ENCODE measurements around the gene TMPRSS13.

The TMPRSS13 gene

GRCh38 chr11:117910941-117911655 is 18.1 kb downstream of the TMPRSS13 start:
- H3K36me3 ChIP-seq (ENCODE audit: control insufficient read depth, insufficient read depth, low read length), result no peaks in the 10 kb centered on the region
- WGBS (ENCODE audit: insufficient coverage, insufficient read length), result no CpG with 5 or more reads among the region's 12 CpGs
- no peak for DNase-seq (ENCODE audit: low read depth, low spot score)

GRCh38 chr11:117910525-117910924 is 18.7 kb downstream of the TMPRSS13 start:
- DNase-seq (ENCODE audit: low read depth, low spot score), result no peak
- WGBS (ENCODE audit: insufficient coverage, insufficient read length), result no CpG with 5 or more reads among the region's 4 CpGs
- H3K4me1 ChIP-seq (ENCODE audit: control insufficient read depth, insufficient read depth, low read length), result no peaks in the 10 kb centered on the region

More at GRCh38 chr11:117910941-117911655, 18.1 kb downstream of the TMPRSS13 start:
- H3K27me3 ChIP-seq (ENCODE audit: control insufficient read depth, insufficient read depth, low read length), result no peaks in the 10 kb centered on the region
- no peaks in the 10 kb centered on the region for H3K9me3 ChIP-seq (ENCODE audit: control insufficient read depth, insufficient read depth, low read length)
- no peaks in the 10 kb centered on the region for H3K4me1 ChIP-seq (ENCODE audit: control insufficient read depth, insufficient read depth, low read length)
- no peak overlapping the region for H3K4me3 ChIP-seq (ENCODE audit: low read length)
- H3K27ac ChIP-seq (ENCODE audit: low read length), result no peak overlapping the region

GRCh38 chr11:117909611-117910382 is 19.4 kb downstream of the TMPRSS13 start:
- no peak for DNase-seq (ENCODE audit: low read depth, low spot score)
- H3K27ac ChIP-seq (ENCODE audit: low read length), result no peak overlapping the region

More at GRCh38 chr11:117910525-117910924, 18.7 kb downstream of the TMPRSS13 start:
- Histone ChIP-seq H3K27ac (ENCODE audit: low read length) (no peak overlapping the region), H3K36me3 (ENCODE audit: control insufficient read depth, insufficient read depth, low read length) (no peaks in the 10 kb centered on the region), H3K9me3 (ENCODE audit: control insufficient read depth, insufficient read depth, low read length) (no peaks in the 10 kb centered on the region), H3K4me3 (ENCODE audit: low read length) (no peak overlapping the region), H3K27me3 (ENCODE audit: control insufficient read depth, insufficient read depth, low read length) (no peaks in the 10 kb centered on the region)

DNA sequence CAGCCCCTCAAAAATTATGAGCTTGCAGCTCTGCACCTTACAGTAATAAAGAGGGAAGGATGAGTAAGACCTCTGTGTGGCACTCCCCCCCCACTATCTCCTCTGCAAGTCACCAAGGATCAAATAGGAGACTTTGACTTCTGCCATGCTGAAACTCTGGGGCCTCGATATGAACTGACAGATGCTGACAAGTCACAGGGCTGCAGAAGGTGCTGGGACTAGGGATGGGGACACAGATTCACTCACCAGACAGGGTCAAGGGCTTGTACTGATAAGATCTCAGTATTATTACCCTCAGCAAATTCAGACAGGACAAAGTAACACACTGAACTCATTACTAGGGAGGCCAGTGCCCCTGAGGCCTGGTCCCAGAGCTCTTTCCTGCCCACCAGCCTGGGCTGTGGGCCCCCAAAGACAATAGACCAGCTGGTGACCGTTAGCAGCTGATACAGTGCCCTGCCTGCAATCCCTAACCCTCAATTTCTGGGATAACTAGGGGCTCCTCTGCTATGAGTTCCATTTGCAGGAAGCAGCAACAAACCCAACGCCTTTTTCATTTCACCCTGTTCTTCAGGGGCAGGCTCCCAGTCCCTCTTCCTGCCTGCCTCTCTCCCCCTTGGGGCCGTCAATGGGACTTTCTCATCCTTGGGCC is 20.1 kb downstream of the TMPRSS13 start:
- Histone ChIP-seq H3K27ac (ENCODE audit: low read length) (no peak overlapping the region), H3K9me3 (ENCODE audit: control insufficient read depth, insufficient read depth, low read length) (no peaks in the 10 kb centered on the region), H3K27me3 (ENCODE audit: control insufficient read depth, insufficient read depth, low read length) (no peaks in the 10 kb centered on the region), H3K4me1 (ENCODE audit: control insufficient read depth, insufficient read depth, low read length) (no peaks in the 10 kb centered on the region), H3K4me3 (ENCODE audit: low read length) (no peak overlapping the region), H3K36me3 (ENCODE audit: control insufficient read depth, insufficient read depth, low read length) (no peaks in the 10 kb centered on the region)
- DNase-seq (ENCODE audit: low read depth, low spot score), result no peak
- no CpG with 5 or more reads among the region's 4 CpGs for WGBS (ENCODE audit: insufficient coverage, insufficient read length)

More at GRCh38 chr11:117909611-117910382, 19.4 kb downstream of the TMPRSS13 start:
- Histone ChIP-seq H3K4me3 (ENCODE audit: low read length) (no peak overlapping the region), H3K9me3 (ENCODE audit: control insufficient read depth, insufficient read depth, low read length) (no peaks in the 10 kb centered on the region), H3K4me1 (ENCODE audit: control insufficient read depth, insufficient read depth, low read length) (no peaks in the 10 kb centered on the region), H3K27me3 (ENCODE audit: control insufficient read depth, insufficient read depth, low read length) (no peaks in the 10 kb centered on the region), H3K36me3 (ENCODE audit: control insufficient read depth, insufficient read depth, low read length) (no peaks in the 10 kb centered on the region)
- WGBS (ENCODE audit: insufficient coverage, insufficient read length), result no CpG with 5 or more reads among the region's 20 CpGs

GRCh38 chr11:117908109-117908895 is 20.9 kb downstream of the TMPRSS13 start:
- Histone ChIP-seq H3K9me3 (ENCODE audit: control insufficient read depth, insufficient read depth, low read length) (no peaks in the 10 kb centered on the region), H3K27ac (ENCODE audit: low read length) (no peak overlapping the region), H3K4me3 (ENCODE audit: low read length) (no peak overlapping the region), H3K27me3 (ENCODE audit: control insufficient read depth, insufficient read depth, low read length) (no peaks in the 10 kb centered on the region), H3K36me3 (ENCODE audit: control insufficient read depth, insufficient read depth, low read length) (no peaks in the 10 kb centered on the region), H3K4me1 (ENCODE audit: control insufficient read depth, insufficient read depth, low read length) (no peaks in the 10 kb centered on the region)
- WGBS (ENCODE audit: insufficient coverage, insufficient read length), result no CpG with 5 or more reads among the region's 17 CpGs
- DNase-seq (ENCODE audit: low read depth, low spot score), result no peak

DNA sequence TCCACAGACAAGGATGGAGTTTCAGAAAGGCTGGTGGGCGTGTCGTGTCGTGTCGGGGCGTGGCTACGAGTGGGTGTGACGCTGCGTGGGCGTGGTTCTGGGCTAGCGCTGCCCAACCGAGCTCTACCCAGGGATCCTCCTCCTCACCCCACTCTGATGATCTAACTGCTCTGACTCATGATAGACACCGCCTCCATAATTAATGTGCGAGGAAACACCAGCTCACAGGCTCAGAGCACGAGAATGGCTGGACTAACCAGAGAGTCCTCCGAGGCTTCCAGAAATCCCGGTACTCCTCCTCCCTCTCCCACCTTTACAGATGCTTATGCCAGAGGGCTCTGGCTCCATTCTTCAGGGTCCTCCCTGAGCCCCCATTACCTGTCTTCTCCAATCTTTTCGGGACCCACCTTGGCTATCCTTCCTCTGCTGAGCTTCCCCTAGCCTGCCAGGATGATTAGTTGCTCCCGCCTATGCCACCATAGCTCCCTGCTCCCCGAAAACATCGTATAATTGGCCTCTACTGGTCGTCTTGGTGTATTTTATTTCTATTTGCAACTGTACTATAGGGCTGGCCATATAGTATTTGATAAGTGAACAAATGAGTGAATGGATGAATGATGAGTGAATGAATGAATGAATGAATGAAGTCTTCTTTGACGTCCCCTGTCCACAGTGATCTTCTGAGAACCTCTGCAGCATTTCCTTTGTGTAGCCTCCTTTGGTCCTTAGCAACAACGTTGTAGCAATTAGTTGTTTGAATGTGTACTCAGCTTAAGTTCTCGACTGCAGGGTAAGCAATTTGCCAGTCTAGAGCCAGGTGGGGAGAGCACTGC is 21.7 kb downstream of the TMPRSS13 start:
- peak; percentile 89 for DNase-seq (ENCODE audit: low read depth, low spot score)
- WGBS (ENCODE audit: insufficient coverage, insufficient read length), result no CpG with 5 or more reads among the region's 24 CpGs
- Histone ChIP-seq H3K27ac (ENCODE audit: low read length) (no peak overlapping the region), H3K4me1 (ENCODE audit: control insufficient read depth, insufficient read depth, low read length) (no peaks in the 10 kb centered on the region), H3K36me3 (ENCODE audit: control insufficient read depth, insufficient read depth, low read length) (no peaks in the 10 kb centered on the region), H3K4me3 (ENCODE audit: low read length) (no peak overlapping the region), H3K9me3 (ENCODE audit: control insufficient read depth, insufficient read depth, low read length) (no peaks in the 10 kb centered on the region), H3K27me3 (ENCODE audit: control insufficient read depth, insufficient read depth, low read length) (no peaks in the 10 kb centered on the region)

DNA sequence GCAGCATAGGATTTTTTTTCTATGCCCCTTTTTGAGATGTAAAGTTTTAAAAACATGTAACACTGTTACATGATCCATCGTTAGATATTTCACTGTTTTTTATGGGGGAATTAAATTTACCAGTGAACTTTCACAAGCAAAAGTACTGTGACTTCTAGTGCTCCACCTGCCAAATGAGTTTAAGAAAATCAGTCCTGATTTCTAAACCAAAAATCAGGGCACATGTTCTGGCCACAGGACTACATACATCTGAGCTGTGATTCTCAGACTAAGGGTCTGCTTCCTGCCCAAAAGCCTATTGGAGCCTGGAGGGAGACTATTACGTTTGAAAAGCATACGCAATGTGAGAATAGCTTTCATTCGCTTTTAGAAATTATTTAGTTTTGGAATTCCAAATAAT is 22.5 kb downstream of the TMPRSS13 start:
- H3K27me3 ChIP-seq (ENCODE audit: control insufficient read depth, insufficient read depth, low read length), result no peaks in the 10 kb centered on the region
- H3K9me3 ChIP-seq (ENCODE audit: control insufficient read depth, insufficient read depth, low read length), result no peaks in the 10 kb centered on the region
- WGBS (ENCODE audit: insufficient coverage, insufficient read length), result 100% methylated on average over 2 of the region's 4 CpGs
- H3K4me3 ChIP-seq (ENCODE audit: low read length), result no peak overlapping the region
- no peaks in the 10 kb centered on the region for H3K36me3 ChIP-seq (ENCODE audit: control insufficient read depth, insufficient read depth, low read length)
- DNase-seq (ENCODE audit: low read depth, low spot score), result no peak
- no peak overlapping the region for H3K27ac ChIP-seq (ENCODE audit: low read length)
- H3K4me1 ChIP-seq (ENCODE audit: control insufficient read depth, insufficient read depth, low read length), result no peaks in the 10 kb centered on the region

DNA sequence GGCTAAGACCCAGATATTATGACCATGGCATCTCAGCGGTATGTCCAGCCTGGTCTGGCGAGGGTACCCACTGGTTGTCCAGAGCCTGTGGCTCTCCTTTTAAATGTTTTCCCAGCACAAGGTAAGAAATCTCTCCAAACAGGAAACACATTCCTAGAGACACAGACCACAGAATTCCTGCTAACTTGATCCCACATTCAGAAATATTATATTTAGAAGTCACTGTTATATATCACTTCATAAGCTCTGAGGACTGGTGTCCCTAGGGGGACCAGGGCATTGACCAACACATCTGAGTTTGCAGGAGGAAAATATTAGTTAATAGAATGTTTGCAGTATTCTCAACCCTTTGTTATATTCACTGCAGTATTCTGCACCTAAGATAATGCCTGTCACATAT is 23.1 kb downstream of the TMPRSS13 start:
- Histone ChIP-seq H3K27me3 (ENCODE audit: control insufficient read depth, insufficient read depth, low read length) (no peaks in the 10 kb centered on the region), H3K9me3 (ENCODE audit: control insufficient read depth, insufficient read depth, low read length) (no peaks in the 10 kb centered on the region), H3K4me3 (ENCODE audit: low read length) (no peak overlapping the region), H3K4me1 (ENCODE audit: control insufficient read depth, insufficient read depth, low read length) (no peaks in the 10 kb centered on the region; the same call in 1 of the 2 replicates), H3K36me3 (ENCODE audit: control insufficient read depth, insufficient read depth, low read length) (no peaks in the 10 kb centered on the region), H3K27ac (ENCODE audit: low read length) (no peak overlapping the region)
- no peak for DNase-seq (ENCODE audit: low read depth, low spot score)
- no CpG with 5 or more reads among the region's 2 CpGs for WGBS (ENCODE audit: insufficient coverage, insufficient read length)

DNA sequence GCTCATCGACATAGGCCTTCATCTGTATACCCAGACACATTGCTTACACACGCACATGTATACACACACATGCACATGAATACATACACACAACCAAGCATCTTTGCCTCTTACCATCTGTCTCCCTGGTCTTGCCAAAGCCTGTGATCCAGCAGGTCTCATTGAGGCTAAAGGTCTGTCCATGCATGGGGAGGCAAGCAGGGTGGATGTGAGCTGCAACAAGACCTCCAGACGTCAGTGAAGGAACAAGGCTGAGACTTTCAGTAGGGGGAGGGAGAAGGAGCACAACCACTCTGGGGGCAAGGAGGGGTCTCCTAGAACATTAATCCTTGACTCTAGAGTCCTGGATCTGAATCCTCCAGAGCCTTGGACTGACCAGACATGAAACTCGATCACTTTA is 23.7 kb downstream of the TMPRSS13 start:
- H3K4me3 ChIP-seq (ENCODE audit: low read length), result no peak overlapping the region
- no peaks in the 10 kb centered on the region for H3K9me3 ChIP-seq (ENCODE audit: control insufficient read depth, insufficient read depth, low read length)
- no CpG with 5 or more reads among the region's 4 CpGs for WGBS (ENCODE audit: insufficient coverage, insufficient read length)
- H3K4me1 ChIP-seq (ENCODE audit: control insufficient read depth, insufficient read depth, low read length), result no peaks in the 10 kb centered on the region; the same call in 1 of the 2 replicates
- DNase-seq (ENCODE audit: low read depth, low spot score), result no peak
- no peak overlapping the region for H3K27ac ChIP-seq (ENCODE audit: low read length)
- no peaks in the 10 kb centered on the region for H3K27me3 ChIP-seq (ENCODE audit: control insufficient read depth, insufficient read depth, low read length)
- no peaks in the 10 kb centered on the region for H3K36me3 ChIP-seq (ENCODE audit: control insufficient read depth, insufficient read depth, low read length)
